PC-9 (cell line): ENCODE measurements around the gene GORASP1.

Experiments used
- CTCF ChIP-seq: fragments of 200-600 bp; sonication (generic); conservative IDR thresholded peaks from 2 replicates; pipeline ENCODE4 v1.6.1; 2017; ENCODE audit warnings: mixed run types, antibody characterized with exemption, mild to moderate bottlenecking, moderate library complexity
- EZH2 ChIP-seq: fragments of 200-600 bp; sonication (generic); IDR thresholded peaks from 2 replicates; pipeline ENCODE4 v1.8.0; 2017; ENCODE audit warnings: antibody characterized with exemption, low read depth

- TF ChIP-seq CTCF (no peak), EZH2 (no peak)
These were observed 5.9 kb upstream of the GORASP1 start for GRCh38 chr3:39113291-39113690.
